Measurements from ENCODE around the gene KCNIP1.

DNA sequence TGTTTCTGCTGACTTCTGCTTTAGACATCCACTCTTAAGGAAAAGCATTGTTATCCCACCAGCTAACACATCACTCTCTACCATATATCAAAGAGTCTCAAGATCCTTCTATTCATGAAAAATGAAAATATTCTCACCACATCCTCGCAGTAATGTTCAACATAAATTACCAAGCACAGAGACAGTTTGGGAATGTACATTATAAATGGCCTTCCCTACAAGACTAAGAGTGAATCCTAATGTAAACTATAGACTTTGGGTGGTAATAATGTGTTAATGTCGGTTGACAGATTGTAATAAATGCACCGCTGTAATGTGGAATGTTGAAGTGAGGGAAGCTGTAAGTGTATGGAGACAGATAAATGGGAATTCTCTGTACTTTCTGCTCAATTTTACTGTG lies 27.1 kb upstream of the KCNIP1 start:
- TF ChIP-seq JUND (CRISPR knock-in tag; IDR thresholded peaks at IDR 0.05) = no peak
- TF ChIP-seq ZNF543 (CRISPR knock-in tag; IDR thresholded peaks at IDR 0.05) = no peak
- TF ChIP-seq FOXA1 (IDR thresholded peaks at IDR 0.05) = no peak
- TF ChIP-seq FOXA1 (CRISPR knock-in tag; IDR thresholded peaks at IDR 0.05) = no peak
- TF ChIP-seq, protein P1, sequence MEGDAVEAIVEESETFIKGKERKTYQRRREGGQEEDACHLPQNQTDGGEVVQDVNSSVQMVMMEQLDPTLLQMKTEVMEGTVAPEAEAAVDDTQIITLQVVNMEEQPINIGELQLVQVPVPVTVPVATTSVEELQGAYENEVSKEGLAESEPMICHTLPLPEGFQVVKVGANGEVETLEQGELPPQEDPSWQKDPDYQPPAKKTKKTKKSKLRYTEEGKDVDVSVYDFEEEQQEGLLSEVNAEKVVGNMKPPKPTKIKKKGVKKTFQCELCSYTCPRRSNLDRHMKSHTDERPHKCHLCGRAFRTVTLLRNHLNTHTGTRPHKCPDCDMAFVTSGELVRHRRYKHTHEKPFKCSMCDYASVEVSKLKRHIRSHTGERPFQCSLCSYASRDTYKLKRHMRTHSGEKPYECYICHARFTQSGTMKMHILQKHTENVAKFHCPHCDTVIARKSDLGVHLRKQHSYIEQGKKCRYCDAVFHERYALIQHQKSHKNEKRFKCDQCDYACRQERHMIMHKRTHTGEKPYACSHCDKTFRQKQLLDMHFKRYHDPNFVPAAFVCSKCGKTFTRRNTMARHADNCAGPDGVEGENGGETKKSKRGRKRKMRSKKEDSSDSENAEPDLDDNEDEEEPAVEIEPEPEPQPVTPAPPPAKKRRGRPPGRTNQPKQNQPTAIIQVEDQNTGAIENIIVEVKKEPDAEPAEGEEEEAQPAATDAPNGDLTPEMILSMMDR (CRISPR knock-in tag; IDR thresholded peaks at IDR 0.05) = no peak
- TF ChIP-seq REL (CRISPR knock-in tag; conservative IDR thresholded peaks at IDR 0.05) = no peak
- TF ChIP-seq, protein P2, sequence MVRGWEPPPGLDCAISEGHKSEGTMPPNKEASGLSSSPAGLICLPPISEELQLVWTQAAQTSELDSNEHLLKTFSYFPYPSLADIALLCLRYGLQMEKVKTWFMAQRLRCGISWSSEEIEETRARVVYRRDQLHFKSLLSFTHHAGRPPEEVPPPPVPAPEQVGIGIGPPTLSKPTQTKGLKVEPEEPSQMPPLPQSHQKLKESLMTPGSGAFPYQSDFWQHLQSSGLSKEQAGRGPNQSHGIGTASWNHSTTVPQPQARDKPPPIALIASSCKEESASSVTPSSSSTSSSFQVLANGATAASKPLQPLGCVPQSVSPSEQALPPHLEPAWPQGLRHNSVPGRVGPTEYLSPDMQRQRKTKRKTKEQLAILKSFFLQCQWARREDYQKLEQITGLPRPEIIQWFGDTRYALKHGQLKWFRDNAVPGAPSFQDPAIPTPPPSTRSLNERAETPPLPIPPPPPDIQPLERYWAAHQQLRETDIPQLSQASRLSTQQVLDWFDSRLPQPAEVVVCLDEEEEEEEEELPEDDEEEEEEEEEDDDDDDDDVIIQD (CRISPR knock-in tag; IDR thresholded peaks at IDR 0.05; ENCODE audit: low read depth) = no peak
- TF ChIP-seq ZNF274 (CRISPR knock-in tag; IDR thresholded peaks at IDR 0.05) = no peak
- TF ChIP-seq CEBPB (IDR thresholded peaks at IDR 0.05; ENCODE audit: borderline replicate concordance, low read depth, low read length) = no peak

Data from HepG2 (cell line).